ENCODE measurements around the gene OR52I2.

GRCh38 chr11:4610258-4610935, 28.9 kb downstream of the OR52I2 start:
- TF ChIP-seq CTCF (IDR thresholded peaks at IDR 0.05; ENCODE audit: borderline replicate concordance, extremely low read depth, low read length, poor library complexity, severe bottlenecking) = no peak
- no peak for TF ChIP-seq EZH2 (IDR thresholded peaks at IDR 0.05; ENCODE audit: borderline replicate concordance, low read depth, low read length, severe bottlenecking)

Data from DND-41 (cell line).